Bronchial epithelial cell (primary cell): ENCODE data around the gene SLC39A5. TPM values are rescaled to one million over a fixed set of nuclear protein-coding genes. Genes with fewer than 3 reads are reported as not detected.

Experiments used
- DNase-seq: peaks from one replicate; pipeline ENCODE4 v3.0.0-alpha.2; 2010; ENCODE audit warnings: low read depth
- FAIRE-seq: peaks from 2 replicates; lab custom pipeline; 2011; peaks lifted over from hg19 to GRCh38; lab: Jason Lieb, UNC
- H3K27me3 ChIP-seq: 2 replicates; pipeline ENCODE4 v1.5.1; 2011; ENCODE audit warnings: low read length; ENCODE audit not compliant: control insufficient read depth, insufficient read depth
- H3K36me3 ChIP-seq: 2 replicates; pipeline ENCODE4 v1.5.1; 2011; ENCODE audit warnings: low read length; ENCODE audit not compliant: control insufficient read depth, insufficient read depth
- H3K4me3 ChIP-seq: 2 replicates; pipeline ENCODE4 v1.5.1; 2011; ENCODE audit warnings: mild to moderate bottlenecking, low read depth, low read length, control low read depth
- CTCF ChIP-seq: IDR thresholded peaks from 2 replicates; pipeline ENCODE4 v1.5.1; 2011; ENCODE audit warnings: mild to moderate bottlenecking, moderate library complexity, low read length, control low read depth, inconsistent platforms; ENCODE audit not compliant: insufficient read depth, severe bottlenecking
- total RNA-seq: library from RNA; depleted of rRNA; stranded (reverse); fragments of >200 nt; gene quantifications from 2 replicates; pipeline ENCODE4 v1.2.1, GENCODE V29; 2014

SLC39A5 gene
- total RNA-seq, 1 donor from 2014 or later = 0.26 TPM

GRCh38 chr12:56241424-56242303 lies 11.8 kb downstream of the SLC39A5 start:
- no peak overlapping the region for H3K4me3 ChIP-seq
- no peak for FAIRE-seq
- peaks cover 30% of the 10 kb centered on the region for H3K36me3 ChIP-seq
- no peak for TF ChIP-seq CTCF
- DNase-seq = no peak
- no peaks in the 10 kb centered on the region for H3K27me3 ChIP-seq

GRCh38 chr12:56242986-56243385 lies 13.1 kb downstream of the SLC39A5 start:
- TF ChIP-seq CTCF = no peak
- H3K27me3 ChIP-seq = no peaks in the 10 kb centered on the region
- DNase-seq = no peak
- FAIRE-seq = no peak
- H3K4me3 ChIP-seq = no peak overlapping the region
- H3K36me3 ChIP-seq = peaks cover 37% of the 10 kb centered on the region

- DNase-seq (no peak), FAIRE-seq (no peak)
- Histone ChIP-seq H3K36me3 (peaks cover 44% of the 10 kb centered on the region), H3K4me3 (no peak overlapping the region), H3K27me3 (no peaks in the 10 kb centered on the region)
- no peak for TF ChIP-seq CTCF
Observed at GRCh38 chr12:56243731-56244181, 13.9 kb downstream of the SLC39A5 start.

GRCh38 chr12:56244494-56244893 lies 14.6 kb downstream of the SLC39A5 start:
- Histone ChIP-seq H3K36me3 (peaks cover 47% of the 10 kb centered on the region), H3K4me3 (no peak overlapping the region), H3K27me3 (no peaks in the 10 kb centered on the region)
- TF ChIP-seq CTCF = no peak
- FAIRE-seq (no peak), DNase-seq (no peak)

GRCh38 chr12:56247923-56248322 lies 18.1 kb downstream of the SLC39A5 start:
- Histone ChIP-seq H3K4me3 (no peak overlapping the region), H3K27me3 (no peaks in the 10 kb centered on the region), H3K36me3 (peaks cover 51% of the 10 kb centered on the region)
- DNase-seq = no peak
- no peak for FAIRE-seq
- TF ChIP-seq CTCF = no peak
